ENCODE data around the gene PSAP.
"Not testable (repeated sequence)": the region's sequence is repeated elsewhere in the genome, so short reads cannot be mapped to it uniquely, and the experiment has no call there.

The PSAP gene

GRCh38 chr10:71880425-71881306 is 29.6 kb upstream of the PSAP start:
- Histone ChIP-seq H3K9ac (ENCODE audit: low read depth, low read length, poor library complexity, severe bottlenecking) (no peak overlapping the region), H3F3A (ENCODE audit: low read depth) (peaks cover 11% of the 10 kb centered on the region), H2AFZ (ENCODE audit: low read length) (peak overlapping the region; percentile 23; the same call in 1 of the 2 replicates), H3K27me3 (ENCODE audit: insufficient read depth, low read length, poor library complexity, severe bottlenecking) (no peaks in the 10 kb centered on the region), H3K9me3 (ENCODE audit: insufficient read depth, low read depth, low read length) (no peaks in the 10 kb centered on the region), H3K4me1 (ENCODE audit: insufficient read depth, low read length, poor library complexity, severe bottlenecking) (peaks cover 32% of the 10 kb centered on the region), H3K9me2 (replicated peaks; ENCODE audit: low read depth, low read length) (no peaks in the 10 kb centered on the region), H3K36me3 (ENCODE audit: insufficient read depth, low read length) (no peaks in the 10 kb centered on the region), H3K79me2 (ENCODE audit: insufficient read depth, low read length) (no peaks in the 10 kb centered on the region), H4K20me1 (ENCODE audit: insufficient read depth, low read length, poor library complexity, severe bottlenecking) (no peaks in the 10 kb centered on the region), H3K4me3 (ENCODE audit: low read length, poor library complexity, severe bottlenecking) (no peak overlapping the region), H3K4me2 (ENCODE audit: low read depth, low read length, poor library complexity, severe bottlenecking) (no peak overlapping the region)
- TF ChIP-seq CTCF (conservative IDR thresholded peaks at IDR 0.05; ENCODE audit: low read length), result no peak
- no peak for TF ChIP-seq EZH2phosphoT487 (IDR thresholded peaks at IDR 0.05; ENCODE audit: borderline replicate concordance)

- peak overlapping the region; percentile 89 for H3K4me2 ChIP-seq (ENCODE audit: low read depth, low read length, poor library complexity, severe bottlenecking)
Measured at GRCh38 chr10:71878327-71879034, 27.4 kb upstream of the PSAP start.

GRCh38 chr10:71877821-71878220 is 26.8 kb upstream of the PSAP start:
- Histone ChIP-seq H3K36me3 (ENCODE audit: insufficient read depth, low read length) (no peaks in the 10 kb centered on the region), H3F3A (ENCODE audit: low read depth) (peaks cover 11% of the 10 kb centered on the region), H3K79me2 (ENCODE audit: insufficient read depth, low read length) (no peaks in the 10 kb centered on the region), H2AFZ (ENCODE audit: low read length) (peak overlapping the region; percentile 50), H3K9me3 (ENCODE audit: insufficient read depth, low read depth, low read length) (no peaks in the 10 kb centered on the region), H3K9ac (ENCODE audit: low read depth, low read length, poor library complexity, severe bottlenecking) (peak overlapping the region; percentile 75), H3K4me3 (ENCODE audit: low read length, poor library complexity, severe bottlenecking) (peak overlapping the region; percentile 65), H3K27me3 (ENCODE audit: insufficient read depth, low read length, poor library complexity, severe bottlenecking) (no peaks in the 10 kb centered on the region), H4K20me1 (ENCODE audit: insufficient read depth, low read length, poor library complexity, severe bottlenecking) (no peaks in the 10 kb centered on the region), H3K4me1 (ENCODE audit: insufficient read depth, low read length, poor library complexity, severe bottlenecking) (peaks cover 32% of the 10 kb centered on the region), H3K9me2 (replicated peaks; ENCODE audit: low read depth, low read length) (no peaks in the 10 kb centered on the region), H3K4me2 (ENCODE audit: low read depth, low read length, poor library complexity, severe bottlenecking) (peak overlapping the region; percentile 89)
- TF ChIP-seq CTCF (conservative IDR thresholded peaks at IDR 0.05; ENCODE audit: low read length), result no peak
- TF ChIP-seq EZH2phosphoT487 (IDR thresholded peaks at IDR 0.05; ENCODE audit: borderline replicate concordance), result no peak

More at GRCh38 chr10:71878327-71879034, 27.4 kb upstream of the PSAP start:
- Histone ChIP-seq H3K4me1 (ENCODE audit: insufficient read depth, low read length, poor library complexity, severe bottlenecking) (peaks cover 32% of the 10 kb centered on the region), H3F3A (ENCODE audit: low read depth) (peaks cover 11% of the 10 kb centered on the region), H3K4me3 (ENCODE audit: low read length, poor library complexity, severe bottlenecking) (peak overlapping the region; percentile 65), H3K9ac (ENCODE audit: low read depth, low read length, poor library complexity, severe bottlenecking) (peak overlapping the region; percentile 75), H4K20me1 (ENCODE audit: insufficient read depth, low read length, poor library complexity, severe bottlenecking) (no peaks in the 10 kb centered on the region), H3K9me3 (ENCODE audit: insufficient read depth, low read depth, low read length) (no peaks in the 10 kb centered on the region), H3K9me2 (replicated peaks; ENCODE audit: low read depth, low read length) (no peaks in the 10 kb centered on the region), H2AFZ (ENCODE audit: low read length) (peak overlapping the region; percentile 69), H3K36me3 (ENCODE audit: insufficient read depth, low read length) (no peaks in the 10 kb centered on the region), H3K79me2 (ENCODE audit: insufficient read depth, low read length) (no peaks in the 10 kb centered on the region), H3K27me3 (ENCODE audit: insufficient read depth, low read length, poor library complexity, severe bottlenecking) (no peaks in the 10 kb centered on the region)
- TF ChIP-seq CTCF (conservative IDR thresholded peaks at IDR 0.05; ENCODE audit: low read length) (no peak), EZH2phosphoT487 (IDR thresholded peaks at IDR 0.05; ENCODE audit: borderline replicate concordance) (no peak)

GRCh38 chr10:71874680-71875354 is 23.8 kb upstream of the PSAP start:
- H3F3A ChIP-seq (ENCODE audit: low read depth), result peaks cover 11% of the 10 kb centered on the region
- not testable (repeated sequence) for H3K4me3 ChIP-seq (ENCODE audit: low read length, poor library complexity, severe bottlenecking); H3K4me2 ChIP-seq (ENCODE audit: low read depth, low read length, poor library complexity, severe bottlenecking); H3K27me3 ChIP-seq (ENCODE audit: insufficient read depth, low read length, poor library complexity, severe bottlenecking); H3K9ac ChIP-seq (ENCODE audit: low read depth, low read length, poor library complexity, severe bottlenecking); H3K9me2 ChIP-seq (replicated peaks; ENCODE audit: low read depth, low read length); H3K36me3 ChIP-seq (ENCODE audit: insufficient read depth, low read length); H3K79me2 ChIP-seq (ENCODE audit: insufficient read depth, low read length); H3K9me3 ChIP-seq (ENCODE audit: insufficient read depth, low read depth, low read length); H4K20me1 ChIP-seq (ENCODE audit: insufficient read depth, low read length, poor library complexity, severe bottlenecking); H2AFZ ChIP-seq (ENCODE audit: low read length)
- peaks cover 21% of the 10 kb centered on the region for H3K4me1 ChIP-seq (ENCODE audit: insufficient read depth, low read length, poor library complexity, severe bottlenecking)
